ENCODE results near the gene CSGALNACT2.

- no peak for TF ChIP-seq EP300 (IDR thresholded peaks at IDR 0.05)
- TF ChIP-seq CTCF (IDR thresholded peaks at IDR 0.05), result no peak
- no peak for TF ChIP-seq POLR2AphosphoS5 (IDR thresholded peaks at IDR 0.05)
Observed at GRCh38 chr10:43226851-43227845, 88.9 kb downstream of the CSGALNACT2 start.
